SK-N-MC (cell line): ENCODE measurements around the gene C4A.
"Not testable (repeated sequence)": the region's sequence is repeated elsewhere in the genome, so short reads cannot be mapped to it uniquely, and the experiment has no call there.

Source experiments
- DNase-seq: peaks from one replicate; pipeline ENCODE4 v3.0.0-alpha.2; 2011; ENCODE audit warnings: low read depth, low spot score
- H3K27ac ChIP-seq: fragments of 200-600 bp; sonication (generic); 2 replicates; pipeline ENCODE4 v1.5.1; 2016; ENCODE audit warnings: mixed run types
- H3K36me3 ChIP-seq: fragments of 200-600 bp; sonication (generic); 2 replicates; pipeline ENCODE4 v1.6.1; 2017; ENCODE audit warnings: antibody characterized with exemption, low read length, mixed read lengths; ENCODE audit not compliant: insufficient read depth
- H3K4me3 ChIP-seq: fragments of 200-600 bp; sonication (generic); 2 replicates; pipeline ENCODE4 v1.5.1; 2016
- H3K9ac ChIP-seq: fragments of 200-600 bp; sonication (generic); 2 replicates; pipeline ENCODE4 v1.8.0; 2017; ENCODE audit warnings: mixed run types, mixed read lengths; ENCODE audit not compliant: insufficient read length
- H3K9me3 ChIP-seq: fragments of 200-600 bp; sonication (generic); 2 replicates; pipeline ENCODE4 v1.6.1; 2017; ENCODE audit warnings: low read depth, mild to moderate bottlenecking, antibody characterized with exemption, low read length, moderate library complexity, mixed read lengths

C4A gene

GRCh38 chr6:31996385-31996784 lies 14.5 kb downstream of the C4A start:
- not testable (repeated sequence) for H3K9me3 ChIP-seq, H3K9ac ChIP-seq, H3K36me3 ChIP-seq, H3K4me3 ChIP-seq, H3K27ac ChIP-seq, DNase-seq

GRCh38 chr6:32002546-32003268 lies 20.9 kb downstream of the C4A start:
- not testable (repeated sequence) for H3K36me3 ChIP-seq, DNase-seq, H3K27ac ChIP-seq, H3K9me3 ChIP-seq, H3K9ac ChIP-seq, H3K4me3 ChIP-seq

GRCh38 chr6:32003301-32003700 lies 21.4 kb downstream of the C4A start:
- not testable (repeated sequence) for H3K4me3 ChIP-seq, H3K36me3 ChIP-seq, H3K9ac ChIP-seq, DNase-seq, H3K27ac ChIP-seq, H3K9me3 ChIP-seq

GRCh38 chr6:32004393-32004792 lies 22.5 kb downstream of the C4A start:
- not testable (repeated sequence) for H3K36me3 ChIP-seq, H3K9me3 ChIP-seq, H3K9ac ChIP-seq, H3K27ac ChIP-seq, H3K4me3 ChIP-seq, DNase-seq

GRCh38 chr6:32004864-32005537 lies 23.1 kb downstream of the C4A start:
- not testable (repeated sequence) for H3K9me3 ChIP-seq, H3K4me3 ChIP-seq, DNase-seq, H3K27ac ChIP-seq, H3K9ac ChIP-seq, H3K36me3 ChIP-seq

- H3K27ac ChIP-seq, H3K9ac ChIP-seq, DNase-seq, H3K9me3 ChIP-seq, H3K36me3 ChIP-seq, H3K4me3 ChIP-seq: not testable (repeated sequence)
Observed at GRCh38 chr6:32005538-32005880, 23.7 kb downstream of the C4A start.

GRCh38 chr6:32005991-32006529 lies 24.2 kb downstream of the C4A start:
- H3K36me3 ChIP-seq, H3K9ac ChIP-seq, H3K27ac ChIP-seq, H3K4me3 ChIP-seq, H3K9me3 ChIP-seq, DNase-seq: not testable (repeated sequence)

- not testable (repeated sequence) for H3K27ac ChIP-seq, DNase-seq, H3K9ac ChIP-seq, H3K4me3 ChIP-seq, H3K9me3 ChIP-seq, H3K36me3 ChIP-seq
Observed at GRCh38 chr6:32007086-32007485, 25.2 kb downstream of the C4A start.

- not testable (repeated sequence) for H3K9me3 ChIP-seq, H3K27ac ChIP-seq, DNase-seq, H3K4me3 ChIP-seq, H3K9ac ChIP-seq, H3K36me3 ChIP-seq
Observed at GRCh38 chr6:32008037-32008436, 26.2 kb downstream of the C4A start.

GRCh38 chr6:32008616-32009015 lies 26.8 kb downstream of the C4A start:
- not testable (repeated sequence) for H3K4me3 ChIP-seq, H3K27ac ChIP-seq, H3K36me3 ChIP-seq, DNase-seq, H3K9ac ChIP-seq, H3K9me3 ChIP-seq

GRCh38 chr6:32009537-32009936 lies 27.7 kb downstream of the C4A start:
- not testable (repeated sequence) for H3K9me3 ChIP-seq, H3K9ac ChIP-seq, H3K4me3 ChIP-seq, DNase-seq, H3K36me3 ChIP-seq, H3K27ac ChIP-seq

- H3K4me3 ChIP-seq, H3K36me3 ChIP-seq, DNase-seq, H3K9me3 ChIP-seq, H3K27ac ChIP-seq, H3K9ac ChIP-seq: not testable (repeated sequence)
Observed at GRCh38 chr6:32010856-32011530, 29.1 kb downstream of the C4A start.

- not testable (repeated sequence) for DNase-seq, H3K9ac ChIP-seq
Observed at GRCh38 chr6:32012941-32013617, 31.2 kb downstream of the C4A start.

GRCh38 chr6:32013738-32014137 lies 31.9 kb downstream of the C4A start:
- not testable (repeated sequence) for DNase-seq, H3K36me3 ChIP-seq, H3K9ac ChIP-seq, H3K4me3 ChIP-seq, H3K27ac ChIP-seq, H3K9me3 ChIP-seq

More at GRCh38 chr6:32012941-32013617, 31.2 kb downstream of the C4A start:
- not testable (repeated sequence) for H3K4me3 ChIP-seq, H3K27ac ChIP-seq, H3K36me3 ChIP-seq, H3K9me3 ChIP-seq
